Testis (tissue), 3 donors: ENCODE data around the gene FUT3. TPM values are rescaled to one million over a fixed set of nuclear protein-coding genes. Genes with fewer than 3 reads are reported as not detected.
"Not testable (repeated sequence)": the region's sequence is repeated elsewhere in the genome, so short reads cannot be mapped to it uniquely, and the experiment has no call there.

Source experiments
- DNase-seq: peaks from one replicate; pipeline ENCODE4 v3.0.0-alpha.2; 2019
- H3K27ac ChIP-seq, 2 donors: fragments of 200-600 bp; sonication (generic); one replicate each; pipeline ENCODE4 v1.5.1; 2019
- H3K27me3 ChIP-seq: fragments of 200-600 bp; sonication (generic); one replicate; pipeline ENCODE4 v1.5.1; 2019
- H3K36me3 ChIP-seq: fragments of 200-600 bp; sonication (generic); one replicate; pipeline ENCODE4 v1.5.1; 2017; ENCODE audit warnings: low read depth; ENCODE audit errors: missing control alignments
- H3K4me1 ChIP-seq: fragments of 200-600 bp; sonication (generic); one replicate; pipeline ENCODE4 v1.5.1; 2019
- H3K4me3 ChIP-seq, 2 donors: fragments of 200-600 bp; sonication (generic); one replicate each; pipeline ENCODE4 v1.5.1; 2017 to 2019
- H3K9me3 ChIP-seq: fragments of 200-600 bp; sonication (generic); one replicate; pipeline ENCODE4 v1.5.1; 2017
- CTCF ChIP-seq, 3 experiments: fragments of 450-650 bp in 2 of 3; fragments of 200-600 bp in 1 of 3; sonication (generic) in 1 of 3; IDR thresholded peaks; one replicate each; pipeline ENCODE4 v1.5.1; 2016 to 2019; ENCODE audit warnings: antibody characterized with exemption in 3 of 3, mild to moderate bottlenecking in 2 of 3, moderate library complexity in 1 of 3
- POLR2A ChIP-seq: fragments of 450-650 bp; IDR thresholded peaks from one replicate; pipeline ENCODE4 v1.6.1; 2017; ENCODE audit warnings: antibody characterized with exemption, mild to moderate bottlenecking, moderate library complexity
- WGBS, 2 donors: methylation state at CpG; one replicate each; pipeline ENCODE4 v1.1.5; 2018; 5-methylcytosine and 5-hydroxymethylcytosine counted together
- intact Hi-C: fragments of 100-400 bp; cut with DNase I; formaldehyde crosslinking; loops from one replicate; pipeline ENCODE4 v1.15.1; 2023; ENCODE audit warnings: low total_unique reads
- polyA plus RNA-seq: library from polyadenylated mRNA; stranded (reverse); fragments of 350-450 nt; fragmentation: Illumina TruSeq; extraction: RNeasy Lipid Tissue Mini Kit (QIAGEN cat#74804); gene quantifications from one replicate; pipeline ENCODE4 v1.2.3, GENCODE V29; 2014; ENCODE audit warnings: low read depth, low replicate concordance; ENCODE audit not compliant: insufficient read depth
- total RNA-seq, 2 donors: library from RNA; depleted of rRNA; stranded (reverse); fragments of >200 nt; gene quantifications; one replicate each; pipeline ENCODE4 v1.2.3, GENCODE V29; 2016

The FUT3 gene
- total and polyA plus RNA-seq, 3 donors from 2014 or later = 1.1 to 4.4 (median 3.5) TPM

DNA sequence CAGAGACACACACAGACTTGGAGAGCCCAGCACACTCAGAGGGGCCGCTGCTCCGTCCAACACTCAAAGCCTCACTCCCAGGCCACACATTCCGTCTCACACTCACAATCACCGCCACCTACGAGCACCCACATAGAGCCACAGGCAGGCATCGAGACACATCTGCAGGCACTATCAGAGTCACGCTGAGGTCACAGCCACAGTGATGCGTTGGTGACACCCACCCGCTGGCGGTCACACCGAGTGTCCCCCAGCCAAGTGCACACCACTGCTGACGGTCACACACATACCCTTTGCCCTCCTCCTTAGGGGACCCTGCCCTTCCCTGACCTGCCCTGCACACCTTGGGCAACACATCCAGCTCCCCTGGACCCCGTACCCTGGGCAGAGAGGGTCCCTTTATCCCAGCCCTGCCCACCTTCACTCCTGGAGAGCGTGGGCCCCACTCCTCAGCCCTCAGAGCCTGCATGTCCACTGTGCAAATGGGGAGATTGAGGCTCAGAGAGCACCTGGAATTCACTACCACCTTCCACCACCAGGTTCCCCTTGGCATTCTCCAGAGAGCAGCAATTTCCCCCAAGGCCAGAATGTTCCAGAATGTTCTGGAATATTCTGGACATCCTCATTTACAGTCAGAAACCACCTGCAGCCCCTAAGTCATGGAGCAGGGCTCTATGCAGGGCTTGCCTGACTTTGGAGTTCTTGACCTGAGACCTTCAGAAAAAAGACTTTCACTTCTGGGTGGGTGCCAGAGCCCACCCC, 13.7 kb upstream of the FUT3 start:
- TF ChIP-seq POLR2A = no peak
- peak in 2 of 3 experiments; percentile 13 to 27 for TF ChIP-seq CTCF (IDR thresholded peaks at IDR 0.05)
- H3K36me3 ChIP-seq = no peaks in the 10 kb centered on the region
- no peaks in the 10 kb centered on the region for H3K9me3 ChIP-seq
- WGBS, 2 donors = 82 to 95% methylated on average over 4 to 14 of the region's 14 CpGs
- intact Hi-C loops = no loop called here
- H3K27me3 ChIP-seq = no peaks in the 10 kb centered on the region
- no peak for DNase-seq
- H3K4me1 ChIP-seq = no peaks in the 10 kb centered on the region
- H3K27ac ChIP-seq = no peak overlapping the region
- no peak overlapping the region for H3K4me3 ChIP-seq

DNA sequence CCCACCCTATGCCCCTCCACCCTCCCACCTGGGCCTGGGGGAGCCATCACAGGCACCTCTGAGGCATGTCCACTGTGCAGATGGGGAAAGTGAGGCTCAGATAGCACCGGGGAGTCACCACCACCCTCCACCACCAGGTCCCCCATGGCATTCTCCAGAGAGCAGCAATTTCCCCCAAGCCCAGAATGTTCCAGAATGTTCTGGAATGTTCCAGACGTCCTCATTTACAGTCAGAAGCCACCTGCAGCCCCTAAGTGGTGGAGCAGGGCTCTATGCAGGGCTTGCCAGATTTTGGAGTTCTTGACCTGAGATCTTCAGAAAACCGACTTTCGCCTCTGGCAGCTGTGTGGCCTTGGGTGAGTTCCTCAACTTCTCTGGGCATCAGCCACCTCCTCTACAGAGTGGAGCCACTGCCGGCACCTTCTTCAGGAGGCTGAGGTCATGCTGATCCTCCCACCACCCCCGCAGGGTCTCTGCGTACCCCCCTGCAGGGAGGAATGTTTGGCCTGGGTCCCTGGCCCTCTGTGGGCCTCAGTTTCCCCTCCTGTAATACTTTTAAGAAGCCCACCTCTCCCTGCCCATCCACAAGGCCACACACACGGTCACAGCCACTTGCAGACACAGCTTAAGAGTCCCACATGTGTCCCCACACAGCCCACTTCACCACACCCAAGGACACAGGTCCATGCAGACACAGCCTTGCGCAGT, 12.9 kb upstream of the FUT3 start:
- no peaks in the 10 kb centered on the region for H3K27me3 ChIP-seq
- H3K9me3 ChIP-seq = no peaks in the 10 kb centered on the region
- no peaks in the 10 kb centered on the region for H3K4me1 ChIP-seq
- TF ChIP-seq CTCF (IDR thresholded peaks at IDR 0.05) (no peak), POLR2A (no peak)
- H3K27ac ChIP-seq = no peak overlapping the region
- no peak overlapping the region for H3K4me3 ChIP-seq
- H3K36me3 ChIP-seq = no peaks in the 10 kb centered on the region
- WGBS, 2 donors = 85 to 88% methylated on average over 4 to 9 of the region's 9 CpGs
- no peak for DNase-seq
- intact Hi-C loops = no loop called here

DNA sequence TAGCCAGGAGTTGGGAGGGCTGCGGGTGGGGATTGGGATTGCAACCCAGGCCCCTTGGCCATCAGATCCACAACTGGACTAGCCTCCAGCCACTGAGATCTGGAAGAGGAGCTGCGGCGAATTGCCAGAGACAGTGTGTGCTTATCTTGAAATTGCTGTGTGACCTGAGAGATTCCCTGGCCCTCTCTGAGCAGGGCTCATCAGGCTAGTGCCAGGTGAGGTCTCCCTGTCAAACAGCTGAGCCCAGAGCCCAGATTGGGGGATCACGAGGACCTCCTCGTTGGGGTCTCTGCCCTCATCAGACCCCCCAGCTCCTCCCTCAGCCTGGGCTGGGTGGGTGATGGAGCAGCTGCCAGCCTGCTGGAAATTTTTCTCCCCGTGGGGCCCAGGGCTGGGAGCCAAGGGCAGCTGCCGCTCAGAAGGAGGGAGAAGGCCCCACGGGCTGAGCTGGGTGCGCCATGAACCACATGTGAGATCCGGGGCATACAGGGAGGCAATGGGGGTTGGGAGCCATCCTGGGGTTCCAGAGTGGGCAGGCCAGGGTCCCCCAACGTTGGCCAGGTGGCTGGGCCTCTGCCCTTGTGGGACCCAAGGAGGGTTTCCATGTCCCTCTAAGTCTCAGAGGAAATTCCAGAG, 11.9 kb upstream of the FUT3 start:
- Histone ChIP-seq H3K27me3 (no peaks in the 10 kb centered on the region), H3K27ac (no peak overlapping the region), H3K9me3 (no peaks in the 10 kb centered on the region), H3K4me1 (no peaks in the 10 kb centered on the region), H3K36me3 (no peaks in the 10 kb centered on the region), H3K4me3 (no peak overlapping the region)
- no peak for DNase-seq
- 65 to 92% methylated on average over 8 to 11 of the region's 11 CpGs for WGBS, 2 donors
- intact Hi-C loops = no loop called here
- TF ChIP-seq CTCF (IDR thresholded peaks at IDR 0.05) = no peak
- no peak for TF ChIP-seq POLR2A

GRCh38 chr19:5857203-5858081, 6.2 kb upstream of the FUT3 start:
- intact Hi-C loops = no loop called here
- no peaks in the 10 kb centered on the region for H3K4me1 ChIP-seq
- DNase-seq = no peak
- no peaks in the 10 kb centered on the region for H3K36me3 ChIP-seq
- no peak overlapping the region for H3K4me3 ChIP-seq
- no peak overlapping the region for H3K27ac ChIP-seq
- H3K9me3 ChIP-seq = no peaks in the 10 kb centered on the region
- H3K27me3 ChIP-seq = no peaks in the 10 kb centered on the region
- 86 to 91% methylated on average over 18 of the region's 18 CpGs for WGBS, 2 donors
- no peak for TF ChIP-seq POLR2A
- TF ChIP-seq CTCF (IDR thresholded peaks at IDR 0.05) = no peak

GRCh38 chr19:5855151-5855550, 3.9 kb upstream of the FUT3 start:
- H3K4me3 ChIP-seq, DNase-seq, H3K36me3 ChIP-seq, H3K27ac ChIP-seq, H3K9me3 ChIP-seq, H3K27me3 ChIP-seq, H3K4me1 ChIP-seq, intact Hi-C loops: not testable (repeated sequence)
- 75 to 84% methylated on average over 9 of the region's 9 CpGs for WGBS, 2 donors

DNA sequence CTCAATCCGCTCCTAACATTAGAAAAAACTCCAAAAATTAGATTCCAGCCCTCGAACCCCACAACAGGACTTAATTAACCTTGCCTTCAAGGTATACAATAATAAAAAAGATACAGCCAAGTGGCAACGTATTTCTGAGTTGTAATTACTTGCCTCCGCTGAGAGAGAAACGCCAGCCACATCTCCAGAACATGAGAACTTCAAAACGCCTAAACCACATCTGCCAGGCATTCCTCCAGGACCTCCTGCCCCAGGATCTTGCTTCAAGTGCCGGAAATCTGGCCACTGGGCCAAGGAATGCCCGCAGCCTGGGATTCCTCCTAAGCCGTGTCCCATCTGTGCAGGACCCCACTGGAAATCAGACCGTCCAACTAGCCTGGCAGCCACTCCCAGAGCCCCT, 2.9 kb upstream of the FUT3 start:
- H3K27ac ChIP-seq, H3K9me3 ChIP-seq, H3K36me3 ChIP-seq, H3K4me1 ChIP-seq, DNase-seq, H3K27me3 ChIP-seq, intact Hi-C loops, H3K4me3 ChIP-seq: not testable (repeated sequence)
- WGBS, 2 donors = 84 to 88% methylated on average over 10 of the region's 10 CpGs
